ENCODE measurements around the gene EVL. TPM values are rescaled to one million over a fixed set of nuclear protein-coding genes. Genes with fewer than 3 reads are reported as not detected.

EVL gene
- total and polyA plus RNA-seq, 8 donors = 23.0 to 68.4 (median 41.3) TPM

DNA sequence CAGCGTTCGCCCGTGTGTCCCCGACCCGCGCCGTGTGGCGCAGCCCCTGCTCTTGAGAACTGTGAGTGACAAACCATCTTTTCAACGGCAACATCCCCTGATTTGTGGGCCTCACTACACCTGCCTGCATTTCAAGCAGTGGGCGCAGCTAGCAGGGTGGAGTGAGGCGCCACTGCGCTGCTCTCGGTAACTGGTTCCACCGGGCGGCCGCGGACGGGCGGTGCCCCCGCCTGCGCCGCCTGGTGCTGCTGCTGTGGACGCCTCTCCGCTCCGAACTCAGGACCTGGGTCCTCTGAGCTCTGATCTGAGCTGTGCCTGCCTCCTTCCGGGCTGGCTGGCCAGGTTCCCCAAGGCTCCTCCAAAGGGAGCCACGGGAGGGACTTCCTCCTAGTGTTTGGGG, 100.2 kb downstream of the EVL start:
- no peaks in the 10 kb centered on the region for H3K36me3 ChIP-seq
- FAIRE-seq (no peak), ATAC-seq (peak; percentile 28 to 78 (median 60)), DNase-seq (peak in 2 of 6 donors; percentile 36 to 52)
- 52 to 54% methylated on average over 27 of the region's 27 CpGs for WGBS, 2 donors
- H3K27me3 ChIP-seq = no peaks in the 10 kb centered on the region
- H3K4me3 ChIP-seq = no peak overlapping the region
- no peak overlapping the region for H3K27ac ChIP-seq
- TF ChIP-seq, protein P1, sequence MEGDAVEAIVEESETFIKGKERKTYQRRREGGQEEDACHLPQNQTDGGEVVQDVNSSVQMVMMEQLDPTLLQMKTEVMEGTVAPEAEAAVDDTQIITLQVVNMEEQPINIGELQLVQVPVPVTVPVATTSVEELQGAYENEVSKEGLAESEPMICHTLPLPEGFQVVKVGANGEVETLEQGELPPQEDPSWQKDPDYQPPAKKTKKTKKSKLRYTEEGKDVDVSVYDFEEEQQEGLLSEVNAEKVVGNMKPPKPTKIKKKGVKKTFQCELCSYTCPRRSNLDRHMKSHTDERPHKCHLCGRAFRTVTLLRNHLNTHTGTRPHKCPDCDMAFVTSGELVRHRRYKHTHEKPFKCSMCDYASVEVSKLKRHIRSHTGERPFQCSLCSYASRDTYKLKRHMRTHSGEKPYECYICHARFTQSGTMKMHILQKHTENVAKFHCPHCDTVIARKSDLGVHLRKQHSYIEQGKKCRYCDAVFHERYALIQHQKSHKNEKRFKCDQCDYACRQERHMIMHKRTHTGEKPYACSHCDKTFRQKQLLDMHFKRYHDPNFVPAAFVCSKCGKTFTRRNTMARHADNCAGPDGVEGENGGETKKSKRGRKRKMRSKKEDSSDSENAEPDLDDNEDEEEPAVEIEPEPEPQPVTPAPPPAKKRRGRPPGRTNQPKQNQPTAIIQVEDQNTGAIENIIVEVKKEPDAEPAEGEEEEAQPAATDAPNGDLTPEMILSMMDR (IDR thresholded peaks at IDR 0.05) = no peak
- no peaks in the 10 kb centered on the region for H3K9me3 ChIP-seq
- intact Hi-C loops (cut with DNase I) = no loop called here
- H3K4me1 ChIP-seq = no peaks in the 10 kb centered on the region

DNA sequence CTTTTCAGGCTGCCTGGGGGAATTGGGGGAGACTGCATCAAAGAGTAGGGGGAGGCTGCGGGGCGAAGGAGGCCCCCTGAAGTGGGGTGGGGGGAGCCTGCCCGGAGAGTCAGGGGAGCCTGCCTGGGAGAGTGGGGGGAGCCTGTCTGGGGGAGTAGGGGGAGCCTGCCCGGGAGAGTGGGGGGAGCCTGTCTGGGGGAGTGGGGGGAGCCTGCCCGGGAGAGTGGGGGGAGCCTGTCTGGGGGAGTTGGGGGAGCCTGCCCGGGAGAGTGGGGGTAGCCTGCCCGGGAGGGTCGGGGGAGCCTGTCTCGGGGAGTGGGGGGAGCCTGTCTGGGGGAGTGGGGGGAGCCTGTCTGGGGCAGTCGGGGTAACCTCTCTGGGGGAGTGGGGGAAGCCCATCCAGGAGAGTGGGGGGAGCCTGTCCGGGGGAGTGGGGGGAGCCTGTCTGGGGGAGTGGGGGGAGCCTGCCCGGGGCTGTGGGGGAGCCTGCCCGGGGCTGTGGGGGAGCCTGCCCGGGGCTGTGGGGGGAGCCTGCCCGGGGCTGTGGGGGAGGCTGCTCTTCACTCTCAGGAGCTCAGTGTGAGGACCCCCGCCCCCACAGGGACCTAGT, 100.7 kb downstream of the EVL start:
- 32% methylated on average over 13 to 16 of the region's 16 CpGs for WGBS, 2 donors
- no peak for ATAC-seq
- intact Hi-C loops (cut with DNase I) = no loop called here
- no peak for FAIRE-seq
- H3K27ac ChIP-seq = no peak overlapping the region
- H3K4me3 ChIP-seq = peak overlapping the region in 1 of 4 donors; percentile 32
- H3K4me1 ChIP-seq = no peaks in the 10 kb centered on the region
- no peaks in the 10 kb centered on the region for H3K9me3 ChIP-seq
- peak in 1 of 6 donors; percentile 61 for DNase-seq
- H3K36me3 ChIP-seq = no peaks in the 10 kb centered on the region
- no peaks in the 10 kb centered on the region for H3K27me3 ChIP-seq
- TF ChIP-seq, protein P1 (IDR thresholded peaks at IDR 0.05) = no peak

DNA sequence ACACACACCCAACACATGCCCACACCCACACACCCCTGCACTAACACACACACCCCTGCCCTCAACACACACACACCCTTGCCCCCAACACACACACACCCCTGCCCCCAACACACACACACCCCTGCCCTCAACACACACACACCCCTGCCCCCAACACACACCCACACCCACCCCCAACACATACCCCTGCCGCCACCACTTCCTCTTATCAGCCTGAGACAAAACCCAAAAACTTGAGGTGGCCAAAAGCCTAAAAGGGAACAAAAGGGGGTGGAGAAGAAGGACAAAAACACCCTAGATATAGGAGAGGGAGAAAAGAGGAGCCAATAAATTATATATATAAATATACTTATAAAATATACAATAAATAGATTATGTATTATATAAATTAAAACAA, 103.3 kb downstream of the EVL start:
- no peaks in the 10 kb centered on the region for H3K9me3 ChIP-seq
- H3K4me1 ChIP-seq = no peaks in the 10 kb centered on the region
- H3K27ac ChIP-seq = no peak overlapping the region
- WGBS, 2 donors = 91 to 96% methylated on average over 1 of the region's 1 CpG
- ATAC-seq (no peak), FAIRE-seq (no peak), DNase-seq (no peak)
- no peaks in the 10 kb centered on the region for H3K36me3 ChIP-seq
- H3K4me3 ChIP-seq = no peak overlapping the region
- no peaks in the 10 kb centered on the region for H3K27me3 ChIP-seq
- intact Hi-C loops (cut with DNase I) = no loop called here
- TF ChIP-seq, protein P1 (IDR thresholded peaks at IDR 0.05) = no peak

DNA sequence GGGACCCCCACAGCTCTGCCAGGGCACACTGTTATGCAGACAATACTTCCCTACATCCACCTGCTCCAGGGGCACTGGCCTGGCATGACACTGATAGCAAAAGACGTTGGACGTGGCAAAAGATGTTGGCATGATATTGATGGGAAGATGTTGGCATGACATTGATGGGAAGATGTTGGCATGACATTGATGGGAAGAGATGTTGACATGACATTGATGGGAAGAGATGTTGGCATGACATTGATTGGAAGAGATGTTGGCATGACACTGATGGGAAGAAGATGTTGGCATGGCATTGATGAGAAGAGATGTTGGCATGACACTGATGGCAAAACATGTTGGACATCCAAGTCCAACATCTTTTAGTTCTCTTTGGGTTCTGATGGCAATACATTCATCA, 105.7 kb downstream of the EVL start:
- Histone ChIP-seq H3K27ac (no peak overlapping the region), H3K9me3 (no peaks in the 10 kb centered on the region), H3K4me1 (no peaks in the 10 kb centered on the region), H3K4me3 (no peak overlapping the region), H3K36me3 (no peaks in the 10 kb centered on the region), H3K27me3 (no peaks in the 10 kb centered on the region)
- FAIRE-seq = no peak
- DNase-seq = peak in 1 of 6 donors; percentile 14
- WGBS, 2 donors = 88 to 94% methylated on average over 2 of the region's 2 CpGs
- TF ChIP-seq, protein P1 (IDR thresholded peaks at IDR 0.05) = no peak
- intact Hi-C loops (cut with DNase I) = no loop called here
- no peak for ATAC-seq

DNA sequence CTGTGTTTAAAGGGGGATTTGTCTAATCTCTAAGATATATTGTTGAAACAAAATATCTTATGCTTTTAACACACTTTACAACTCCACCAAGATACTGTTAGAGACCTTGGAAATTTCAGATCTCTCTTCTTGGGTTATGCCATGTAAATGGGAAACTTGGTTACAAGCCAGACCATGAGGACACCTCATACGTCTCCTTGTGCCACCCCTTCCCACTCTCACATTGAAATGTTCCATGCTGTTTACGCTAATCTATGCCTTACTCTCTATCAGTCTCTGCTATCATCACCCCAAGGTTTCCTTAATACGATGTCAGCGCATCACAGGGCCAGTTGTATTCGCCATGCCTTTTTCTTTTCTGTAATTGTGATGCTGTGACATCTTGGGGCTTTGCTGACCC, 107.6 kb downstream of the EVL start:
- WGBS, 2 donors = 85 to 92% methylated on average over 5 of the region's 5 CpGs
- H3K36me3 ChIP-seq = no peaks in the 10 kb centered on the region
- intact Hi-C loops (cut with DNase I) = no loop called here
- FAIRE-seq (no peak), DNase-seq (no peak), ATAC-seq (no peak)
- no peaks in the 10 kb centered on the region for H3K9me3 ChIP-seq
- H3K4me3 ChIP-seq = no peak overlapping the region
- no peak overlapping the region for H3K27ac ChIP-seq
- TF ChIP-seq, protein P1 (IDR thresholded peaks at IDR 0.05) = no peak
- no peaks in the 10 kb centered on the region for H3K4me1 ChIP-seq
- no peaks in the 10 kb centered on the region for H3K27me3 ChIP-seq
